ENCODE results near the gene TACR1. TPM values are rescaled to one million over a fixed set of nuclear protein-coding genes. Genes with fewer than 3 reads are reported as not detected.

Gene TACR1
- total RNA-seq, 1 experiment from 2014 or later: not detected

- ChIA-PET CTCF (interaction anchor here (0.6 kb wide), 1 partner anchor 285 kb away, joined by 3 read pairs; no protein-coding TSS in a partner anchor), POLR2A (ENCODE audit: unreplicated experiment) (no interaction called here)
- TF ChIP-seq EZH2 (IDR thresholded peaks at IDR 0.05; ENCODE audit: low read length, unreplicated experiment): no peak
- TF ChIP-seq CTCF (conservative IDR thresholded peaks at IDR 0.05; ENCODE audit: low read depth, low read length): no peak
- TF ChIP-seq EZH2phosphoT487 (IDR thresholded peaks at IDR 0.05; ENCODE audit: borderline replicate concordance, low read length): no peak
- BruUV-seq (replicated peaks): no TSS peak
- Histone ChIP-seq H3K4me3 (ENCODE audit: low read length) (no peak overlapping the region), H3K79me2 (ENCODE audit: low read length) (no peaks in the 10 kb centered on the region), H3K4me2 (ENCODE audit: low read length) (no peak overlapping the region), H3K9ac (ENCODE audit: low read length) (no peak overlapping the region), H3K27me3 (ENCODE audit: low read length) (no peaks in the 10 kb centered on the region), H3K9me2 (replicated peaks; ENCODE audit: low read length) (no peaks in the 10 kb centered on the region), H3K9me3 (ENCODE audit: low read length) (no peaks in the 10 kb centered on the region), H3F3A (ENCODE audit: low read length, unreplicated experiment) (no peaks in the 10 kb centered on the region), H3K4me1 (ENCODE audit: insufficient read depth, low read length) (peaks cover 25% of the 10 kb centered on the region), H2AFZ (ENCODE audit: low read length) (no peak overlapping the region), H3K27ac (ENCODE audit: low read length) (no peak overlapping the region), H4K20me1 (ENCODE audit: low read length) (no peaks in the 10 kb centered on the region), H3K36me3 (ENCODE audit: low read depth, low read length) (no peaks in the 10 kb centered on the region)
- intact Hi-C loops (cut with micrococcal nuclease): no loop called here
- DNase-seq (no peak), ATAC-seq (no peak)
Observed at GRCh38 chr2:75097831-75098230, 101.5 kb downstream of the TACR1 start.

- H3K9me3 ChIP-seq (ENCODE audit: low read length): no peaks in the 10 kb centered on the region
- no peaks in the 10 kb centered on the region for H3F3A ChIP-seq (ENCODE audit: low read length, unreplicated experiment)
- no peak overlapping the region for H3K9ac ChIP-seq (ENCODE audit: low read length)
- H3K4me2 ChIP-seq (ENCODE audit: low read length): no peak overlapping the region
- CTCF ChIA-PET: no interaction called here
- H4K20me1 ChIP-seq (ENCODE audit: low read length): no peaks in the 10 kb centered on the region
- no peaks in the 10 kb centered on the region for H3K79me2 ChIP-seq (ENCODE audit: low read length)
- peaks cover 10% of the 10 kb centered on the region for H3K4me1 ChIP-seq (ENCODE audit: insufficient read depth, low read length)
- intact Hi-C loops (cut with micrococcal nuclease): no loop called here
- H3K27ac ChIP-seq (ENCODE audit: low read length): no peak overlapping the region
- POLR2A ChIA-PET (ENCODE audit: unreplicated experiment): no interaction called here
- no peaks in the 10 kb centered on the region for H3K27me3 ChIP-seq (ENCODE audit: low read length)
- no peak overlapping the region for H3K4me3 ChIP-seq (ENCODE audit: low read length)
- H2AFZ ChIP-seq (ENCODE audit: low read length): no peak overlapping the region
- H3K9me2 ChIP-seq (replicated peaks; ENCODE audit: low read length): no peaks in the 10 kb centered on the region
- ATAC-seq: no peak
- no peak for DNase-seq
- TF ChIP-seq EZH2phosphoT487 (IDR thresholded peaks at IDR 0.05; ENCODE audit: borderline replicate concordance, low read length): no peak
- no peak for TF ChIP-seq CTCF (conservative IDR thresholded peaks at IDR 0.05; ENCODE audit: low read depth, low read length)
- TF ChIP-seq EZH2 (IDR thresholded peaks at IDR 0.05; ENCODE audit: low read length, unreplicated experiment): no peak
- H3K36me3 ChIP-seq (ENCODE audit: low read depth, low read length): no peaks in the 10 kb centered on the region
- no TSS peak for BruUV-seq (replicated peaks)
Observed at GRCh38 chr2:75094405-75094804, 104.9 kb downstream of the TACR1 start.

- no peak overlapping the region for H2AFZ ChIP-seq (ENCODE audit: low read length)
Observed at GRCh38 chr2:75090770-75091515, 108.4 kb downstream of the TACR1 start.

More at GRCh38 chr2:75090770-75091515, 108.4 kb downstream of the TACR1 start:
- Histone ChIP-seq H3K79me2 (ENCODE audit: low read length) (no peaks in the 10 kb centered on the region), H3K4me3 (ENCODE audit: low read length) (no peak overlapping the region), H3K9ac (ENCODE audit: low read length) (no peak overlapping the region), H3K9me2 (replicated peaks; ENCODE audit: low read length) (no peaks in the 10 kb centered on the region), H3K9me3 (ENCODE audit: low read length) (no peaks in the 10 kb centered on the region), H3K36me3 (ENCODE audit: low read depth, low read length) (no peaks in the 10 kb centered on the region), H3K4me2 (ENCODE audit: low read length) (no peak overlapping the region), H3K4me1 (ENCODE audit: insufficient read depth, low read length) (no peaks in the 10 kb centered on the region), H4K20me1 (ENCODE audit: low read length) (no peaks in the 10 kb centered on the region), H3K27me3 (ENCODE audit: low read length) (no peaks in the 10 kb centered on the region), H3K27ac (ENCODE audit: low read length) (no peak overlapping the region), H3F3A (ENCODE audit: low read length, unreplicated experiment) (no peaks in the 10 kb centered on the region)
- no TSS peak for BruUV-seq (replicated peaks)
- ChIA-PET CTCF (no interaction called here), POLR2A (ENCODE audit: unreplicated experiment) (no interaction called here)
- intact Hi-C loops (cut with micrococcal nuclease): no loop called here
- no peak for TF ChIP-seq EZH2phosphoT487 (IDR thresholded peaks at IDR 0.05; ENCODE audit: borderline replicate concordance, low read length)
- TF ChIP-seq CTCF (conservative IDR thresholded peaks at IDR 0.05; ENCODE audit: low read depth, low read length): no peak
- no peak for TF ChIP-seq EZH2 (IDR thresholded peaks at IDR 0.05; ENCODE audit: low read length, unreplicated experiment)
- no peak for DNase-seq
- no peak for ATAC-seq
